HG02610 (cell line): ENCODE results near the gene MRPL37.
"Not testable (repeated sequence)": the region's sequence is repeated elsewhere in the genome, so short reads cannot be mapped to it uniquely, and the experiment has no call there.

ENCODE experiments used
- ATAC-seq: cut with Tn5 transposase; IDR thresholded peaks from one replicate; pipeline ENCODE4 v1.9.1; 2021; ENCODE audit warnings: mild to moderate bottlenecking, moderate library complexity; ENCODE audit not compliant: unreplicated experiment

The MRPL37 gene

DNA sequence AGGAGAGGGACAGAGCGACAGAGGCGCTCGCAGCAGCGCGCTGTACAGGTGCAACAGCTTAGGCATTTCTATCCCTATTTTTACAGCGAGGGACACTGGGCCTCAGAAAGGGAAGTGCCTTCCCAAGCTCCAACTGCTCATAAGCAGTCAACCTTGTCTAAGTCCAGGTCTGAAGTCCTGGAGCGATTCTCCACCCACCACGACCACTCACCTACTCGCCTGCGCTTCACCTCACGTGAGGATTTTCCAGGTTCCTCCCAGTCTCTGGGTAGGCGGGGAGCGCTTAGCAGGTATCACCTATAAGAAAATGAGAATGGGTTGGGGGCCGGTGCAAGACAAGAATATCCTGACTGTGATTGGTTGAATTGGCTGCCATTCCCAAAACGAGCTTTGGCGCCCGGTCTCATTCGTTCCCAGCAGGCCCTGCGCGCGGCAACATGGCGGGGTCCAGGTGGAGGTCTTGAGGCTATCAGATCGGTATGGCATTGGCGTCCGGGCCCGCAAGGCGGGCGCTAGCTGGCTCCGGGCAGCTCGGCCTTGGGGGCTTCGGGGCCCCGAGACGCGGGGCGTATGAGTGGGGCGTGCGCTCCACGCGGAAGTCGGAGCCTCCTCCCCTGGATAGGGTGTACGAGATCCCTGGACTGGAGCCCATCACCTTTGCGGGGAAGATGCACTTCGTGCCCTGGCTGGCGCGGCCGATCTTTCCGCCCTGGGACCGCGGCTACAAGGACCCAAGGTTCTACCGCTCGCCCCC is at the start of gene MRPL37, which contains the start of gene CYB5RL:
TSS of gene MRPL37 (plus strand) at position 403 of the 754 bp plus-strand sequence. CDS start at position 480, 77 bp downstream.
TSS of gene CYB5RL (minus strand) at position 266 of the 754 bp plus-strand sequence. CDS start 4,414 bp downstream, outside the sequence.
- peak; percentile 97 for ATAC-seq

DNA sequence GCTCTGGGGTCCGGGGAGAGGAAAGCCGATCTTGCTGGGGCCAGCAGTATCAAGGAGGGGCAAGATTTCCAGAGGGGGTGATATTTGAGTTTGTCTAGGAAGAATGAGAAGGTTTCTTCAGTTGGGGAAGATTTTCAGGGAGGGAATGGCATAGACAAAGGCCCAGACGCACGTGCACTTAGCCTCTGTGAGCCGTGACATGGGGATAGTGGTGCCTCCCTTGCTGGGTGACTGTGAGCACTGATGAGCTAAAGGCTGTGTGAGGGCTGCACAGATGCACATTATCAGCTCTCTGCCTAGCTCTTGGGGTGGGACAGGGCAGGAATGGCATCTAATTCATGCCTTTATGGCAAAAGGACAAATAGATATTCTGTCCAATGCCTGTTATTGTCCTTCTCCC is 49.0 kb upstream of the MRPL37 start:
- no peak for ATAC-seq

DNA sequence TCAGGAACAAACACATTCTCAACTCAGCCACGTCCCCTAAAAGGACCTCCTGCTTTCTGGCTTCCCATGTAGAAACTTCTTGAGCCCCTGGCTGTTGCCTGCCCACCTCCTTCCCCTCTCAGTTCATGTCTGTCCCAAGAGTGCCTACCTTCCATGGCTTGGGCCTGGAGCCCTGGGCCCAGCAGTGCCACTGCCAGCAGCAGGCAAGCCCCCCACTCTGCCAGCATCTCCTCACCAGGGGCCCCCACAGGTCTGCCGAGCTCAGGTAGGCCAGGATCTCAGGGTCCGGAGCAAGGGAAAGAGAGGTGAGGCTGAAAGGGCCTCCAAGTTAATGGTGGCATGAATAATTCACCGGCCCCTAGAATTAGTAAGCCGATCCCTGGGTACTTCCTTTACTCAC is 47.3 kb upstream of the MRPL37 start, which contains the start of gene CDCP2:
TSS of gene CDCP2 (minus strand) at position 305 of the 400 bp plus-strand sequence. CDS start at position 227, 78 bp downstream.
- ATAC-seq: no peak

DNA sequence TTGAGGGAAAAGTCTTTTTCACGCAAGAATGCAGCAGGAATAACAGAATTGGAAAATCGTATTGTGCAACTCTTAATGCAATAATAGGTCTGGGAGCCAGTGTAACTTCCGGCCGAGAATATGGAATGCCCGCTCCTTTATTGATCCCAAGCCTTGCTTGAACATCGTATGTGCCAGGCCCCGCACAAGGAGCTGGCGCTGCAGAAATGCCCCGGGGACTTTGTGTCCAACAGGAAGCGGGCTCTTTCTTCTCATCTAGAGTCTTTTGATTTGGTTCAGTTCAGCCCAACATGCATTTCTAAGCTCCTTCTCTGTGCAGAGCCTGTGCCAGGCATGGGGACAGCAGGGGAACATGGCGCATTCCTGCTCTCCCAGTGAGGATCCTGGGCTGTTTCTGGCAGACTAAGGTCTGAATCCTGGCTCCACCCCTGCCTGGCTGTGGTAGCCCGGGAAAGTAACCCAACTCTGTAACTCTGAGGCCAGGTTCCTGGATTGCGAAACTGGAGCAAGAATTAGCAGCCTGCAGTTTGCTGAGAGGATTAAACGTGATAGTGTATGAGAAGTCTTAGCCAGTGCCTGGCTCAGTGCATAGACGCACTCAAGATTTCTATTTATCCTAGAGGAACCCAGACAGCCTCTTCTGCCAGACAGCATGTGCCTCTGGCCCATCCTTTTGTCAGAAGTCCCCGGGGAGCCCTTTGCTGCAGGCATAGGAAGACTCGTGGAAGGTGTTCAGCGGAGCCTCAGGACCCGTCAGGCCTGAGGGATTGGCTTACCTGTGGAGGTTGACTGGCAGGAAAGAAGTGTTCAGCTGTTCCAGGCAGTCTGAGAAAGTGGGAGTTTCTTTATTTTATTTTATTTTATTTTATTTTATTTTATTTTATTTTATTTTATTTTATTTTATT is 46.2 kb upstream of the MRPL37 start:
- no peak for ATAC-seq

DNA sequence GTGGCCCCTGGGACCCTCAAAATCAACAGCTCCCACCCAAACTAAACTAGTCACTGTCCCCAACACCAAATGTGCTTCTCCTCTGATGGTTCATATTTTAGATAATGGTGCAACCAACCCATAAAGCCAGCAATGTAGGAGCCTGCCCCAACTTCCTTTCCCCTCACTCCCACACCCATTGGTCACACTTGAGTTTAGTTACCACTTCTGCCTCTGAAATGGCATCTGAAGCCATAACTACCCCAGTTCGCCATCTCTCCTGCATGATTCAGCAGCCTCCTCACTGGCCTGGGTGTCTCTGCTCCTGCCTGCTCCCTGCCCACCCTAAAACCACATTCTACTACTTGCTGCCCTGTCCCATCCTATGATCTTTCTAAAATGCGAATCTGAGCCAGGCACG is 43.8 kb upstream of the MRPL37 start:
- no peak for ATAC-seq

DNA sequence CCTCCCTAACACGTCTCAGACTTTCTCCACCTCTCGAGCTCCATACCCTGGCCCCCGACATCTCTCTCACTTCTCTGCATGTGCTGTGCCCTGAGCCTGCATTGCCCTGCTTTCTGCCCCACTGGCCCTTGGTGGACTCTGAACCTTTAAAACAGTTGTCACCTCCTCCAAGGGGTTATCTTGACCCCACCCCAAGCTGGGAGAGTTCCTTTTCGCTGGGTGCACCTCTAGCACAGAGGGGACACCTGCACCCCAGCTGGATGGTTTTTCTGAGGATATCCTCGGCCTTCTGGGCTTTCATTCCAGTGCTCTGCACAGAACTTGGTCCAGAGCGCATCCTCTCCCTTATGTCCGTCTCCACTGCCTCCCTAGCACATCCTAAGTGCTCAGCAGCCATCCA is 43.0 kb upstream of the MRPL37 start:
- no peak for ATAC-seq

DNA sequence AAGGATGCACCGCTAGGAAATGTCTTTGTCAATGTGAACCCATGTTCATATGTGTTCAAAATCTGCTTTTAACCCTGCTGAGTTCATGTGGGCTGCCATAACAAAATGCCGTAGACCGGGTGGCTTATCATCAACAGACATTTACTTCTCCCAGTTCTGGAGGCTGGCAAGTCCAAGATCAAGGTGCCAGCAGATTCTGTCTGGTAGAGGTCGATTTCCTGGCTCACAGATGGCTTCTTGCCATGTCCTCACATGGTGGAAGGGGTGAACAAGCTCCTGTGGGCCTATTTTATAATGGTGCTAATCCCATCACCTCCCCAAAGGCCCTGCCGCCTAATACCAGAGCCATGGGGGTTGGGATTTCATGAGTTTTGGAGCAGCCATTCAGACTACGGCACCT is 42.6 kb upstream of the MRPL37 start:
- no peak for ATAC-seq

DNA sequence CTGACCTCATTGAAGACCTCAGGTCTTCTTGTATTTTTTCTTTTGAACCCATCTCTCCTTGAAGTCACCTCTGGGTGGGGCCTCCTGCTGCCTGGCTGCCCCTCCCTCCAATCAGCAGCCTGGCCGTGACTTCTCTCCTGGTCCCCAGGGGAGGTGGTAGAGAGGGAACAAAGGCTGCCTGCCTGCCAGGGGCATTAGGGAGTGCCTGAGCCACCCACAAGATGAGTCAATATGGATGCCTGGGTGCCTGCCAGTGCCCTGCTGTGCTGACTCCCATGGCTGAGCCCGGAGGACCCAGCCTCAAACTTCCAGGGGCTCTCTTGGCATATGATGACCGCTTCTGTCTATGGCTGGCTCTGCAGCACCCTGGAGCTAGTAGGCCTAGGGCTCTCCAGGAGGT is 41.9 kb upstream of the MRPL37 start:
- no peak for ATAC-seq

DNA sequence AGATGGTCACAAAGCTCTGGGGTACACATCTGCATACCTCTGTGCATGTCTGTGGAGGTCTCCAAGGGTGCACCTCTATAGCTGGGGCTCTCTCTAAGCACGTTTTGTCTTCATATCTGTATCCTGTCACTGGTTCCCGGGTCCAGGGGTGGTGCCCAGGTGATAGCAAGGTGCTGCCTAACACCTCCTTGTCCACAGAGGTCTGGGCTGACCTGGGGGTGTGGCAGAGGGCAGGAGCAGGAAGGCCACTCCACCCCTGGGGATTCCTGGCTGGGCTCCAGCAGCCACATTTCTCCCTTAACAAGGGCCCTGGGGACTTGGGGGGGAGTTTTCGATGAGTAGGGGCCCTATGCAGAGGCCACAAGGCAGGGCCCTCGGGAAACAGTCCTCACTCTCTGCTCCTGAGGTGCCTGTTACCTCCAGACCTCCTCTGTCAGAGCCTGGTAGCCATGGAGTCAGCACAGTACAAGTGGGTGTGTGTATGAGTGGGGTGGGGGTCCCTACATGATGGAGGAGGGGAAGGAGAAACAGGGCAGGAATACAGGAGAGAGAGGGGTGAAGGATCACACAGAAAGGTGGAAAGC is 40.1 kb upstream of the MRPL37 start:
- ATAC-seq: no peak

DNA sequence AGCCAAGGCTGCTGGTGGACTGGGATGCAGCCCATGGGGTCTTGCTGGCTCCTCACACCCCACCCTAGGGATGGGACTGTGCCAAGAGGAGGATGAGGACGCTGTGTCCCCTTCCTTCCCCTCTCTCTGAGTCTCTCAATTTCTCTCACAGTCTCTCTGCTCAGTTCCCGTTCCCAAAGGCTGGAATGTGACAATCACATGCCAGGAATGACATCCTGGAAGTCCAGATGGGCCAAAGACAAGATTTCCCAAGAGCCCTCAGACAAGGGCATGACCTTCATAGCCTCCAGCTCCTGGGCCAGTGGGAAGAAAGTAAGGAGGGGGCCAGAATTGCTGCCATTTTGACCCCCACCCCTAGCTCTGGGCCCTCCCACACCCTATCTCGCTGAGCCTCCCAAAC is 39.6 kb upstream of the MRPL37 start:
- no peak for ATAC-seq

DNA sequence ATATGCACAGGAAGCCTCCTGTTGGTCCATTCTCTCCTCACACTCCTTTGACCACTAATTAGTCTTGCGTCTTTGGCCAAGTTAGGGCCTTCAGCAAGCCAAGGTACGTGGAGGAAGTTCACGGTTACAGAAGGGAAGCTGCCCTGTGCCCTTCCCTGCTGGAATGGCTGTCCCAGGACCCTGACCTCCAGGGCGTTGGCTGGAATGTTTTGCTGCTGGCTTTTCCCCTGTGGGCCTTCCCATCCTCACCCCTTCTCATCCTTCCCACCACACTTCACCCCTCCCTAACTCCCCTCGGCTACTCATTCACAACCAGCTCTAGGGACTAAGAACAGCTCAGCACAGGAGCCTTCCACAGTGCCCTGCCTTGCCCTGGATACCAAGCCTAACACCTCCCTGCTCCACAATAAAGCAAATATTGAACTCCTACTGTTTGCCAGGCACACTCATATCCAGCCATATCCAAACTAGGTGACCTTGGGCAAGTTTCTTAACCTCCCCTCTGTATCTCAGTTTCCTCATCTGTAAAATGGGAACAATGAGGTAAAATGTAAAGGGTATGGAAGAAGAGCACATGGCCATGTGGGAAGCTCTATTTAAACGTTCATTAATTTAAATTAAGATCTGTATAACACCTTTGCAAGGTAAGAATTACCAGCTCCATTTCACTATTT is 38.3 kb upstream of the MRPL37 start:
- no peak for ATAC-seq

DNA sequence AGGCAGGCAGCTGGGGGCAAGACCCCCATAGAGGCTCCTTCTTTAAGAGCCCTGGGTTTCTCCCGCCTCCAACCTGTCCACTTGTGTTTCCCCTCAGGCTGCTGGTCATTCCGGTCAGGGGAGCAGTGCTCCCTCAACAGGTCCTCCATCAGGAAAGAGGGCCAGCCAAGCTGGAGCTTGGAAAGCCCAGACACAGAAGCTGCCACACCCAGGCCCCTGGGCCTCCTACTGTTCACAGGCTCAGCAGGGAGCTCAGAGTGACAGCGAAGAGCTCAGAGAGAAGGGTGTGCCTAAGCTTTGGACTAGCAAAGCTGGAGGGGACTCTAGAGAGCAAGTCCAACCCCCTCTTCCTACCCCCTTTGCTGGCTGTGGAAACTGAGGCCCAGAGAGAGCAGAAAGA is 36.9 kb upstream of the MRPL37 start:
- no peak for ATAC-seq

DNA sequence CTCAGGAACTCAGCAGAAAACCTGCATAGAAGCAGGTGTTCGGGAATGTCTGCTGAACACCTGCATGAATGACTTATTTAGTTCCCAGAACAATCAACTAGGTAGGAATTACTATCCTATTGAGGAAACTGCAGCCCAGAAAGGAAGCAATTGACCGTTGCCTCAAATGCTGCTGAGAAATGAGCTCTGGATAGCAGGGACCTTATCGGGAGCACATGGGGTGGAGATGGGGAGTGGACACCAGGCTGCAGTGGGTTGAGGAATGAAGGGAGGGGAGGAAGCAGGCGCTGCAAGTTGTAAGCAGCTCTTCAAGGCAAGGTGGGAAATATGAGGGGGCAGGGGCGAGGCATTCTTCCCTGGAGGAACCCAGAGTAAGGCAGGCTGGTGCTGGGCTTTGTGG is 36.4 kb upstream of the MRPL37 start:
- no peak for ATAC-seq

DNA sequence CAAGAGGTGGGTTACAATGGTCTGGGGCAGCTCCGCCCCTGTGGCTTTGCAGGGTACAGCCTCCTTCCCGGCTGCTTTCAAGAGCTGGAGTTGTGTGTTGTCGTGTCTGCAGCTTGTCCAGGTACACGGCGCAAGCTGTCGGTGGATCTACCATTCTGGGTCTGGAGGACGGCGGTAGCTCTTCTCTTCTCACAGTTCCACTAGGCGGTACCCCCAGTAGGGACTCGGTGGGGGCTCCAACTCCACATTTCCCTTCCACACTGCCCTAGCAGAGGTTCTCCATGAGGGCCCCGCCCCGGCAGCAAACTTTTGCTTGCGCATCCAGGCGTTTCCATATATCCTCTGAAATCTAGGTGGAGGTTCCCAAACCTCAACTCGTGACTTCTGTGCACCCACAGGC is 34.8 kb upstream of the MRPL37 start:
- ATAC-seq: no peak

DNA sequence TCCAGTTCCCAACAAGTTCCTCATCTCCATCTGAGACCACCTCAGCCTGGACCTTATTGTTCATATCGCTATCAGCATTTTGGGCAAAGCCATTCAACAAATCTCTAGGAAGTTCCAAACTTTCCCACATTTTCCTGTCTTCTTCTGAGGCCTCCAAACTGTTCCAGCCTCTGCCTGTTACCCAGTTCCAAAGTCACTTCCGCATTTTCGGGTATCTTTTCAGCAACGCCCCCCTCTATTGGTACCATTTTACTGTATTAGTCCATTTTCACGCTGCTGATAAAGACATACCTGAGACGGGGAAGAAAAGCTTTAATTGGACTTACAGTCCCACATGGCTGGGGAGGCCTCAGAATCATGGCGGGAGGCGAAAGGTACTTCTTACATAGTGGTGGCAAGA is 33.6 kb upstream of the MRPL37 start:
- ATAC-seq: not testable (repeated sequence)

DNA sequence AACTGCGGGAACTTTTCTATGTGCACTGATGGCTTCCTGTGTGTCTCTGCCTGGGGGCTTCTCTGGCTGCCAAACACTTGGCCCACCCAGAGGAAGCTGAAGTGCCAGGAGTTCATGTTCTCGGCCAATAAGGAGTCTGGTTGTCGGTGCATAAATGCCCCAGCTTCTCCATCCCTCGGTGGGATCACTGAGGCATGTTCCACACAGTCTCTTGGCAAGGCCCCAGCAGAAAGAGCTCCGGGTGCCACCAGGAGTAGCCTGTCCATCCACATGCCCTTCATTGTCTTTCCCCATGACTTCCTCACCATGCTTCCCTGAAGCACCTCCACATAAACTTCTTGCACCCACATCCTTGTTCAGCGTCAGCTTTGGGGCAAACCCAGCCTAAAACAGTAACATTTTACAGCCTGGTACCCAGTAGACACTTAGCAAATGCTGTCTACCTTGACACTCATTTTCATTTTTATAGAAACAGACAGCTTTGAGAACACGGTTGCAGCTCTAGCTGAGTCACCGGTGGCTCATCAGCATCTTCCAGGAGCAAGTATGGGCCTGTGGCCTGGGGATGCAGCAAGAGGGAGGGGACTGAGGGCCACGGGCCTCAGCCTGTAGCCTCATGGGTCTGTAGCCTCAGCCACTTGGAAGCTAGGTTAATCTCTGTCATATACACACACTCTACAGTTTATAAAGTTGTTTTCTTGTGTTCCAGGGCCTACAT is 32.4 kb upstream of the MRPL37 start:
- ATAC-seq: no peak

DNA sequence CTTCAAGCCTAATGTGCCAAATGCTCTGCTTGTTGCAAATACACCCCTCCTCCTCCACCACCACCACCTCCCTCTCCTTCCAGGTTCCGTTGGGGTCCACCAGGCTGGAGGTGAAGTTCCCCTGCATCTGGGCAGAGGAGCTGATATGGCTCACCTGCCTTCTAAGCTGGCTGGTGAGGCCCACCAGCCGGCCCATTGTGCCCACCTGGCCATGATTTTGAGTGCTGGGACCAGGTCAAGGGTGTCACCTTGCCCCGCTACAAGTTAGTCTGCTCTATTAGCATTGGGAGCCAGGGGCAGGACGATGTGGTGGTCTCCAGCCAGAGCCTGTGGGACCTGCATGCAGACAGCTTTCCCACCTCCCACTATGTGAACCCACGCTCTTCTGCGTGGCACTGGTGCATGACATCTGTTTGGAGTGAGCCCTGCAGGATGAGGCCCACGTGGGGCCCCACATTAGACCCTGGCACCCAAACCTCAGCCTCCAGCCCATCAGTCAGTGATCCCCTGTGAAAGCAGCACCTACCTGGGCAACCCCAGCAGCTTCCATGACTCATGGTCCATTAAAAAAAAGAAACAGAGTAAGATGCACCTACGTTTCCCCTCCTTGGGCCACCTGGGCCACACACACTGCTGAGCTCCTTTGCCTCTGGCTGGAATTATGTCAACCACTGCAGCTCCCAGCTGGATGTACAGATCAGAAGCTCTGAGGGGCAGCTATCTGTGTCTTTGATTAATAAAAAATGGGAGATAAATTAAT is 31.6 kb upstream of the MRPL37 start:
- no peak for ATAC-seq

DNA sequence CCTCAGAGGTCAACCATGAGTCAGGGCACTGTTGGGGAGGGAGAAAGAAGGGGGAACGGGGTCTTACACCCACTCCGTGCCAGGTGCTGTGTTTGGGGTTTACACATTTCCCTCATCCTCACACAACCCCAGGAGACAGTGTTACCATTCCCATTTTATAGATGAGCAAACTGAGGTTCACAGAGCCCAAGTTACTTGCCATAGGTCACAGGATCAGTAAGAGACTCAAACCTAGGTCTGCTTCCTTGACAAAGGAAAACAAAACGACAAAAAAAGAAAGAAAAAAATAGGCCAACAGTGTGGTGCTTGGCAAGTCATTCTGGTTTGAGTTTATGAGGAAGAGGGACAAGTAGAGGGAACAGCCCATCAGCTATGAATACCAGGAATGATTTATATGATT is 30.9 kb upstream of the MRPL37 start:
- no peak for ATAC-seq

DNA sequence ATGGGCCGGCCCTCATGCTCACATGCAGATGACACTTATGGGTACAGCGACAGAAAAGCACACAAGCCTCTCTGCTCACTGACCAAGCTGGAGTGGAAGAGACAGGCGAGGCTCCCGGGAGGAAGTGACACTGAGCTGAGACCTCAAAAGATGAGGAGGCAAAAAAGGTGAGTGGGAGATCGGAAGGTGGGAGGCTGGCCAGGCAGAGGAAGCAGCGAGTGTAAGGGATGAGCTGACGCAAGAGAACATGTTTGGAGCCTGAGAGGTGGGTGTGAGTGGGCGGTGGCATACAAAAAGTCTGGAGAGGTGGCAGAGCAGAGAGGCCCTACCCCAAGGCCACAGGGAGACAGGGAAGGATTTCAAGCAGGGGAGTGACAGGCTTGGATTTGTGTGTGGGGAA is 29.0 kb upstream of the MRPL37 start:
- ATAC-seq: no peak

DNA sequence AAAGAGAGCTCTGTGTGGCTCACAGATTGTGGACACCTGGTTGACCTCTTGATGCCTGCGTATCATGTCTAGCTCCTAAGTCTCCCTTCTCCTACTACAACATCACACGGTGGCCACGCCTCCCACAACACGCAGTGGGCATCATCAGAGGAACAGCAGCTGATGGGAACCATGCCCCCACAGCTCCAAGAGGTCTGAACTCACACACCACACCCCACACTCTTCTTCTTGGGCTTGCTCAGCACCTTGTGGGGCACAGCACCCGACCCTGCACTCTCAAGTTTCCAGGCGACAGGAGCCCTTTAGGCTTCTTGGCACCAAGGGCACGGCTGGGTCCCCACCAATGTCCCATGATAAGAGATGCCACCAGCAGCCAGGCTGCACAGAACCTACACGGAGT is 28.4 kb upstream of the MRPL37 start:
- no peak for ATAC-seq
